Activated gamma-delta T cell (primary cell): ENCODE results near the gene LDB2.

Source experiments
- DNase-seq: peaks from one replicate; lab custom pipeline; 2025; lab: John Stamatoyannopoulos, UW

The LDB2 gene

DNA sequence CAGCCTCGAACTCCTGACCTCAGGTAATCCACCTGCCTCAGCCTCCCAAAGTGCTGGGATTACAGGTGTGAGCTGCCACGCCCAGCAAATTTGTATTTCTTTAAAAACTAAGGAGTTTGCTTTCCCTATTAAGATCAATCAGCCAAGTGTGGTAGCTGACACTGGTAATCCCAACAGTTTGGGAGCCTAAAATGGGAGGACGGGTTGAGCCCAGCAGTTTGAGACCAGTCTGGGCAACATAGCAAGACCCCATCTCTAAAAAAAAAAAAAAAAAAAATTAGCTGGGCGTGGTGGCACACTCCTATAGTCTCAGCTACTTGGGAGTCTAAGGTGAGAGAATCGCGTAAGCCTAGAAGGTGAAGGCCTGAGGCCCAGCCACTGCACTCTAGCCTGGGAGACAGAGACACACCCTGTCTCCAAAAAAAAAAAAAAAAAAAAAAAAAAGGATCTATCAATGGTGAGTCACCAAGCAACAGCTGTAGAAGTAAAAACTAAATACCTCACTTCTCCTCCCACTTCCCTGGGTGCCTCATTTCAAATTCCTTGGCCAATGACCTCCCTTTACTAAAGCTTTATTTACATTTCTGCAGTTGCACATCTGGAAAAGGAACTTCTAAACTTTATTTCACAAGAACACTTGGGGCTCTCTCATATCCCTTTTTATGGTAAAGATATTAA, 54.5 kb downstream of the LDB2 start:
- no peak for DNase-seq

- no peak for DNase-seq
Observed at GRCh38 chr4:16838226-16838875, 60.1 kb downstream of the LDB2 start.

GRCh38 chr4:16837475-16837874, 61.0 kb downstream of the LDB2 start:
- no peak for DNase-seq

DNA sequence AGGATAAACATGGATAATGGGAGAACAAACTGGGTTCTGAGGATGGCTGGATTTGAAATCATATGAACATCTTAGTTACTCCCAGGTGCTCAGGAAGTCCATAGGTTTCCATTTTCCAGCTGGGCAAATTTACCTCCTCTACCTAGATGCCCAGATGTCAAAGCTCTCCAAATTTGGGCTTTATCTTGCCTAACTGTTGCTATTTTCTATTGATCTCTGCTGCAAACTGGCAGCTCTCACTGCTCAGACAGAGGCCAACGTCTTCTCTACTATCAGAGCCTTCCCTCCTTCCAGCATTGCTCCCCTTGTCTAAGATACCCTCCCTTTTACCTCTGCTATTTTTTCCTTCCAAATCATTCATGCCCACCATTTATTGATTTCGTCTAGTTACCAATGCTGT, 62.1 kb downstream of the LDB2 start:
- DNase-seq, result no peak

DNA sequence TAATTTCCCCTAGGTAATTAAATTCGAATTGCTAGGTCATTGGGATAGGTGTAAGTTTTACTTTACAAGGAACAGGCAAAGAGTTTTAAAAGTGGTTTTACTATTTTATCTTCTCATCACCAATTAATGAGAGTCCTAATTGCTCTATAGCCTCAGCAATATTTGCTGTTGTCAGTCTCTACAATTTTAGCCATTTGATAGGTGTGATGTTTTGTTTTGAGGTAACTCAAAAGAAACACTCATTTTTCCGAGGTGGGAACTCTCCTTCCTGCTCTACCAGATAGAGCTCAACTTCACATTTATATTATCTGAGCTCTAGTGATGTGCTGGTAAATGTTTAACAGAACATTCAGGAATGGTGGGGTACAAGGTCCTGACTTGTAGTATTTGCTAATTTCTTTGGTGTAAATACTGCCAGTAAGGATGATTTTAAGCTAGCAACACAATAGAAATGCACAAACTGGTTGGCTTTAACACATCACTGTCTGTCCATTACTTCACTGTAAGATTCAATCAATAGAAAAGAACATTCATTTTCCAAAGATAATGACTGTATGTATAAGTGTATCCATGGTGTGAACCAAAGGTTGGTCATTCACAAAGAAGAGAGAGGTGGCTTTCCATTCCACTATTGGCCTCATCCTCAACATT, 62.7 kb downstream of the LDB2 start:
- DNase-seq, result no peak

DNA sequence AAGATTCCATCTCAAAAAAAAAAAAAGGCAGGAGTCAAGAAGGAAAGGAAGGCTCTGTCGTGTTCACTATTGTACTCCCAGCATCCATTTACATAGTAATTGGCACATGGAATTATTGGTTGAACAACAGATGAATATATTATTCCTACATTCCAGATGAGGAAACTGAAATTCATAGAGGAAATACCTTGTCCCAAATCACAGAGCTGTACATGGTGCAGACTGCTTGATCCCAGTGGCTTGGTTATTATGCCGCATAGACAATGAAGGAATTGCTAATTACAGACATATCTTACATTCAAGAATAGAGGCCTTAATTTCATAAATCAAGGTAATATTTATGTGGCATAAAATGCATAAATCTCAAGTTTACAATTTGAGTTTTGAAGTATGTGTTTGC, 63.6 kb downstream of the LDB2 start:
- no peak for DNase-seq

DNA sequence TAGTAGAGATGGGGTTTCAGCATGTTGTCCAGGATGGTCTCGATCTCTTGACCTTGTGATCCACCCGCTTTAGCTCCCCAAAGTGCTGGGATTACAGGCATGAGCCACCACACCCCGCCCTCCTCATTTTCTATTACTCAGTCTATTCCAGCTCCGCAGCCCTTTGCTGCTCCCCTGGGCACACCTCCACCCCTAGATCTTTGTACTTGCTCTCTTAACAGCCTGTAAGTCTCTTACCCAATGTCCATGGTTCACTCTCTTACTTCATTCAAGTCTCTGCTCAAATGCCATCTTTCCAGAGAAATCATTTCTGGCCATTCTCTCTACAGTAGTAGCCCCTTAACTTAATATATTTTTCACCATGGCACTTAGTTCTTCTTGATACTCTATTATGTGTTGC, 64.7 kb downstream of the LDB2 start:
- no peak for DNase-seq

DNA sequence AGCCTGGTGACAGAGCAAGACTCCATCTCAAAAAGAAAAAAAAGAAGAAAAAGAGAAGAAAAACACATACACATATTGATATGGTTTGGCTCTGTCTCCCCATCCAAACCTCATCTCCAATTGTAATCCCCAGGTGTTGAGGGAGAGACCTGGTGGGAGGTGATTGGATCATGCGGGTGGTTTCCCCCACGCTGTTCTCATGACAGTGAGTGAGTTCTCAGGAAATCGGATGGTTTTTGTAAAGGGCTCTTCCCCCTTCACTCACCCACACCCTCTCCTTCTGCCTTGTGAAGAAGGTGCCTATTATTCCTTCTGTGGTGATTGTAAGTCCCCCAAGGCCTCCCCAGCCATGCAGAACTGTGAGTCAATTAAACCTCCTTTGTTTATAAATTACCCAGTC, 68.4 kb downstream of the LDB2 start:
- no peak for DNase-seq

DNA sequence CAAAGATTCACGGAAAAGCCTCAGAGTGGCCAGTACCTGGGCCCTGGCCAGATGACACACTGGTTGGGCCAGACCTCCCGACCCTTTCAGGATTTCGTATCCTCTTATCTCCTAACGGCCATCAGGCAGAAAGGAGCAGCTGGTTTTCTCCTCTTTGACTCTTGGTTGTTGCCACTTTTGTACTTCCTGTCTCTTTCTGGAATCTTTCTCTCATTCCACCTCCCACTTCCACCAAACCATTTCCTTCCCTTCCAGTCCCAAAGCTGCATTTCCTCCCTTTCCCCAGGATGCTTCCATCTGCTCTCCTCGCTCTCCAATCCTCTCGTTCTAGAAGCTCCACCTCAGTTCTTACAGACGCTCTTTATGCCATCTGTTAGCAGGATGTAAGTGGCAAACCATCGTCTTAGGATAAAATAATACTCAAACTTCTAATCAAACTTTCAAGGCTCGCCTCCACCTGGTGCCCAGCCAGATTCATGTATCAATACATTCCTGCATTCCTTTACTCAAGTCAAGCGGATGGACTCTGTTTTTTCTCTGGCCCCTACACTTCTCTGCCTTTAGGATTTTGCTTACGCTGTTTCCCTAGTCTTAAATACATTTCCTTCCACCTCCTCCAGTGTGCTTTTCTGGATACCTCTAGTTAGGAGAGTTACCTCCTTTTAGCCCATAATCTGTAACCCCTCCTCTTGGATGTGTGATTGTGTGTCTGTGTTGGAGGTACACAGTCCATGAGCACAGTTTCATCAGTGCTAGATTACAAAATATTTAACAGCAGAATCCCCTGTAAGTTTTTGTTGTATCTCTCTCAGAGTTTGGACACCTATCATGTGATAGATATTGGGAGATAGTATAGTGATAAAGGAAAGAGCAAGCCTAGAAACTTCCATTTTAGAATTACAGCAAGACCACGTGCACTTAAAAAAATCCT, 70.4 kb downstream of the LDB2 start:
- no peak for DNase-seq

GRCh38 chr4:16827045-16827444, 71.4 kb downstream of the LDB2 start:
- DNase-seq, result no peak

GRCh38 chr4:16826406-16826910, 72.0 kb downstream of the LDB2 start:
- DNase-seq, result no peak

DNA sequence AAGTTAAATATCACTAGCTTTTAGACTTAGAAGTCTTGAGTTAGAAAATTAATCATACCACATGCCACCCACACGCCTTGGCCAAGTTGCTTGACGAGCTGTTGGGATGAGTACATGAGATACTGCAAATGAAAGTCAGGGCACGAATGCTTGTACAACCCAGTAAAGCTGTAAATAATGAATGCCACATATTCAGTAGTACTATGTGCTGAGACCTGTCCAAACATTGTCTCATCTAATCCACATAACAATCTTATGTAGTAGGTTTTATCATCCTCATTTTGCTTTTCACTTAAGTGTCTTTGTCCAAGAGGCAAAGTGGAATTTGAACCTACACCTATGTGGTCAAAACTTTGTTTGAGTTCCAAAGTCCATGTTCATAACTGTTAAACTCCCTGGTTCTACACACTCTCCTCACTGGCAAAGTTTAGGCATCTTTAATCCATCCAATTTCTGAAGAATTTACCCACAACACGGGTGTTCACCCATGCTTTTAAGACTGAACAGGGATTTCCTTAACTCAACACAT, 74.1 kb downstream of the LDB2 start:
- DNase-seq, result no peak

GRCh38 chr4:16820329-16820728, 78.1 kb downstream of the LDB2 start:
- no peak for DNase-seq

DNA sequence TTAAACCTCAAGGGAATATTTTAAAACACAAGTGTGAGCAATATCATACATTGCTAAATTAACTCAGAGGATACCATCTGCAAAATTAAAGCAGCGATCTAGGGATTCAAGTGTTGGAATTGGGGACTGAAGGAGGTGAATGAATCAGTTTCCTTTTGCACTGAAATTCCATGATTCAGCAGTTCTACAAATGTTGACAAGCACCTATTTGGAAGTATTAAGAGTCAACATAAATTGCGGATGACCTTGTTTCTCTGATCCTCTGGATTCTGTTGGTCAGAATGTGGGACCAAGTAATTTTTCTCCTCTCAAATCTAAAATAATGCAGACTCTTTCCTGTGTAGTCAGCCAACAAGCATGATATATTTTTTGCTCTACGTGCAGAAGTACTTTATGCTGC, 78.8 kb downstream of the LDB2 start:
- no peak for DNase-seq

DNA sequence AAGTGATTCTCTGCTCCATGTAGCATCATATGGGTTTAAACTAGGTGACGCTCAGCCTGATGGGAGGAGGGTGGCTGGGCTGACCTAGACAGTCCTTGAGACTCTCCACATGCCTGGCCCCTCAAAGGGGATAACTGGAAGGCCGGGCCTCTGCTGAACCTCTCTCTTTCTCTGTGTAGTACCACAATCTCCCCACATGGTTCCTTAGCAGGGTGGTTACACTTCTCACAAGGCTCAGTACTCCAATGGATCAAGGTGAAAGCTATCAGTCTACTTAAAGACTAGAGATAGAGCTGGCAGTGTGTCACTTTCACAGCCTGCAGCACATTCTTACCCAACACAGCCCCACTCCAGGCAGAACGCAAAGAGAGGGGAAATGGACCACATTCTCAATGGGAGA, 80.4 kb downstream of the LDB2 start:
- DNase-seq, result no peak

DNA sequence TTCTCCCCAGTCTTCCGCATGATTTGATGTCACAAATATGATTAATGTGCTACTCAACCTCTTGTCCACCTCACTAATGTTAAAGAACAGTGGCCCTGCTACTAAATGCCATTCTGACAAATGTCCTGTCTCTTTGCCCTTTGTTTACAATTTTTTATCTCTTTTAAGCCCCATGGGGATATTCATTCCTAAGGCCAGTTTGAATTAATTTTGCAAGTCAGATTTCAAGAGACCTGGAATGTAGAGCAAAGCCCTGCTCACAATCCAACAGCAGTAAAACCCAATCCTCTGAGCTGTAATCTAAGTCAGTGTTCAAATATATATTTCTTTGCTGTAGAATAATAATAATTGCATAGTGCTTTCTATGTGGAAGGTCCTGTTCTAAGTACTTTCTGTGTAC, 81.2 kb downstream of the LDB2 start:
- DNase-seq, result no peak

GRCh38 chr4:16814361-16814760, 84.1 kb downstream of the LDB2 start:
- DNase-seq, result no peak

DNA sequence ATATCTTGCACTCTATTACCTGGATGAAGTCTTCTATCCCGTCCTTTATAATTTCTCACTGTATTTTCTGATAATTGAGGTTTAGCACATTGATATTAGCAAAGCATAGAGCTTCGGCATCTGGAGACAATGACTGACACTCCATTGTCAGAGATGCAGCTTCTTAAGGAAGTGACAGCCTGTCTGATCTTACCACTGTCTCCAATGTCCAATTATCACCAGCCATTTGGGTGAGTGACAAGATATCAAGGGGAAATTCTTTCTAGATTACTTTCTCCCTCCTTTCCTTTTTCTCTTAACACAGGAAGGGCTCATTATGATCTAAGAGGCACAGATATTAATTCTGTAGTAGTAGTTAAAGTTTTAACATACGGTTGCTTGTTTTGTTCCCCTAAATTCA, 86.4 kb downstream of the LDB2 start:
- DNase-seq, result no peak

- no peak for DNase-seq
Observed at GRCh38 chr4:16809943-16810342, 88.5 kb downstream of the LDB2 start.

- no peak for DNase-seq
Observed at GRCh38 chr4:16809064-16809463, 89.4 kb downstream of the LDB2 start.

DNA sequence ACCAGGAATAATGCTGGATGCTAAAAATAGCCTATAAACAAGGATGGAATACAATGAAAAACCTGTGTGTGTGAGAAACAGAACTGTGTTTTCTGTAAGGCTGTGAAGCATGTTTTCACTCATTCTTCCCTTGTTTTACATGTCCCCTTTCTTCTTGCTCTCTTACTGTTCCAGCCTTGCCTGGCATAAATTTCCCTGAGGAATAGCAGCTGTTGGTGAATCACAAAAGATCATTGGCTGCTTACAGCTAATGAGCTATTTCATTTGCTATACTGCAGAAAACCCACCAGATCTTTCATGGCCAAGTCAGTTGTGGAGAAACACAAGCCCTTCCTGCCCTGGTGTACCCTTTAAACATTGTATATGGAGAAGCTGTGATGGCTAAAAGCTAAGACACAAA, 91.1 kb downstream of the LDB2 start:
- no peak for DNase-seq

DNA sequence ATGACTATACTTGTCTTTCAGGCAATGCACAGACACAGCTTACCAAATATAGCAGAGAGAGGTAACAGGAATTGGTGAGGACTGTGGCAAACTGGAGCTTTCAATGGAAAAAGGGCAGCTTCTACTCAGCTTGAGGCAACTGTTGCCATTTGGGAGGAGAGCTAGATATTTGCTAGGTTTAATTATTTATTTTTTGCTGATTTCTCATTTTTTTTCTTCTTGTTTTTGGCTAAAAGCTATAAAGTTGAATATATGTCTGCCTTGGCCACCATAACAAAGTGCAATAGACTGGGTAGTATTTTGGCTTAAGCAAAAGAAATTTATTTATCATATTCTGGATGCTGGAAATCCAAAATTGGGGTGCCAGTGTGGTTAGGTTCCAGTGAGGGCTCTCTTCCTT, 93.9 kb downstream of the LDB2 start:
- DNase-seq, result no peak
